ENCODE measurements around the gene PARD3.

Gene PARD3

DNA sequence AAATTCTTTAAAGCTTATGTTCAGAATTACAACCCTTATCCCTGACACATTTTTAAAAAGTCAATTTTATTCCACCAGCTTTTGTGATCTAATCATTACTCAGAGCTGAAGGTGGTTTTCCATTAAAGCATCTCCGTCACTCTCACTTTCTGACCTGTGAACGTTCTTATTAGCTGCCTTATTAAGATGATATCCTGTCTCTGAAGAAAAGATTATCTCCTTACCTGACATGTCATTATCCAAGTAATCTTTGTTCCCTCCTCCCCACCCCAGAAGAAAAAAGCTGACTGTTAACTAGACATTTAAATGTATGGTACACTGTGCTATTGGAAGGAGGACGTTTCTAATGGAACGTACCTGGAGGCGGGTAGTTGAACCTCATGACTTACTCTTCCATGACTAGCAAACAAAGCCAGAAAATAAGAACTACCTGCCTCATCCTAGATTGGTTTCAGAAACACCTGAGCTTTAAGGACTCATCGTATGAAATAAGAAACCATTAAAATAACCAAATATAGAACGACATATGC, 708.7 kb downstream of the PARD3 start:
- no peak for DNase-seq

DNA sequence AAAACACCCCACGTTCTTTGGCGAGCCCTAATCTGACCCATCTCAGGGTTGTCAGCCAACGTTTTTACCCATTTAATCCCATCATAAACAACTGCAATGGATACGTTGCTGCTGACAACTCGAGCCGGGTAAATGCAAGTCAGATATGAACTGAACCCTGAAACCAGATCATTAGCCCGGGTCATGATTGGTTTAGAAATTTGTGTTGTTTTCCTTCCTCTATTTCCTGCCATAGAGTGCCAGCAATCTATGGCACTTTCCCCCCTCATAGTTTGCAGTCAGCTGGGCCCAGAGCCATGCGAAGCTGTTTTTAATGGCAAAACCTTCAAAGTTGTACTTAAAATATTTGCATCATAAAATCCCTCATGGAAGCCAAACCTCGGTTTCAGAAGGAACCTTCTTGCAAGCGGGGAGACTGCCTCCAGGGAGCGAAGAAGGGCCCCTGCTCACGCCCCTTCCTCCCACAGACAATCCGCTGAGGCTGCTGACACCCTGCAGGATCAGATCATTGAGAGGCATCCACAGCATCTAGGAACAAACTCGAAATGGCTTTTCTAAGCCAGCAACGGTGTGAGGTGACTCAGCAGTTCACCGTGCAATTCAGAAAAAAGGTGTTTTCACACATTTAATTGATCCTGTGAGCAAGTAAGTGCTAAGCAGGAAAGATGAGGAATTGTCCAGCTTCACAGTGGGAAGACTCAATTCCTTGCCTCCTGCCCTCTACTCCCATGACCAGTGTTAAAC, 710.1 kb downstream of the PARD3 start:
- DNase-seq, result no peak

DNA sequence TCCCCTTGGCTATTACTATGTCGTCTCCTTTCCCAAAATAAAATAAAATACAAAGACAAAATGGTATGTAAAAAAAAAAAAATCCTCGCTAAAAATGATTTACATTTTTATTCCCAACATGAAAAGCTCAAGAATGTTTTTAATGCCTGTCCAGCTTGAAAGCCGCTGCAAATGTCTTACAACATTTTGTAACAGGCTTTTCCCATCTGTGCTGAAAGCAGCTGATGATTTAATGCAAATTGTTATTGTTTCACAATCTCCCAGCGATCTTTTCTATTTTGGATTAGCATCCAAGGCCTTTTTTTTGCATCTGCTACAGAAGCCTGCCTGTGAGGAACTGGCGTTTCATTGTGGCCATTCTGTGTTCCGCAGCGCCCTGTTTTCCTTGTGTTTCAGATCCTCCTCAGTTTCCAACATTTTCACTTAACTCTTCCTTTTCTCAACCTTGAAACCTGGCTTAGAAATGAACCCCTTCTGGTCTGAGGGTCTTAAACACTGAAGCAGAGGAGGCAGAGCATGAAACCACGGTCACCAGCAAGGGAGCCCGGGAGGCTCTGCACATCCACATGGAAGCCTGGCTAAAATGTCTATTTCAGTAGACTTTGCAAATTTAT, 712.1 kb downstream of the PARD3 start:
- no peak for DNase-seq

DNA sequence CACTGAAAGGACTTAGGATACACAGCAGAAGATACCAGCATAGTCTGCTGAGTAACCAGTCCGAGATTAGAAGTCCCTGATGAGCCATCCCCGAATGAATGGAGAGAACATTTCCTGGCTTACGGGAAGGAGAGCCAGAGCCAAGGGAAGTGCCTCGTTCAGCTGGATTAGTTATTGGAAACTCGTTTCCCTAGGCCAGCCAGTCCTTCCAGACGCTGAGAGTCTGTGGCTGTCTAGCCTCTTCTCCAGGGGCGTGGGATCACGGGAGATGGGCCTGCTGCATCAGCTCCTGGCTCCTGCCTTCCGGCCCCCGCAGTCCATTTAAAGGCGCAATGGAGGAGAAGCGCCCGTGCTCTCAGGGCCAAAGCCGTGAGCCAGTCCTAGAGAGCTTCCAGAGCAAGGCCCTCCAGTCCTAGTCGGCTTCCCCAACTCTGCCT, 712.8 kb downstream of the PARD3 start:
- no peak for DNase-seq

DNA sequence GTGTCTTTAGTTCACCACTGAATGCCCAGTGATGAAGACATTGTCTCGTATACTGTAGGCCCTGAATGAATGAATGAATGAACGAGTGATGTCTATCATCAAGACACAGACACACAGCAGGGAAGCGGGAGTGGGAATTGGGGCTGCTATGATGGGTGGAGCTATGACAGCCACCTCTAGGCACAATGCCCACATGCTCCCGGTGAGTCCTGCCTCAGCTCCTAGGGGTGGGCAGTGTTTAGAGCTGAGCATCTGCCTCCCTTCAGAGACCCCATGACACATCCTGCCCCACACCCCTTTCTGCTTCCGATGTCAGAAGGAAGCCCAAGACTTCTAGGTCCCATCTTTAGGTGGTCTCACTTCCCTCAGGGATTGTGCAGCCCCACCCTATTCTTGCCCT, 714.1 kb downstream of the PARD3 start:
- DNase-seq, result no peak

DNA sequence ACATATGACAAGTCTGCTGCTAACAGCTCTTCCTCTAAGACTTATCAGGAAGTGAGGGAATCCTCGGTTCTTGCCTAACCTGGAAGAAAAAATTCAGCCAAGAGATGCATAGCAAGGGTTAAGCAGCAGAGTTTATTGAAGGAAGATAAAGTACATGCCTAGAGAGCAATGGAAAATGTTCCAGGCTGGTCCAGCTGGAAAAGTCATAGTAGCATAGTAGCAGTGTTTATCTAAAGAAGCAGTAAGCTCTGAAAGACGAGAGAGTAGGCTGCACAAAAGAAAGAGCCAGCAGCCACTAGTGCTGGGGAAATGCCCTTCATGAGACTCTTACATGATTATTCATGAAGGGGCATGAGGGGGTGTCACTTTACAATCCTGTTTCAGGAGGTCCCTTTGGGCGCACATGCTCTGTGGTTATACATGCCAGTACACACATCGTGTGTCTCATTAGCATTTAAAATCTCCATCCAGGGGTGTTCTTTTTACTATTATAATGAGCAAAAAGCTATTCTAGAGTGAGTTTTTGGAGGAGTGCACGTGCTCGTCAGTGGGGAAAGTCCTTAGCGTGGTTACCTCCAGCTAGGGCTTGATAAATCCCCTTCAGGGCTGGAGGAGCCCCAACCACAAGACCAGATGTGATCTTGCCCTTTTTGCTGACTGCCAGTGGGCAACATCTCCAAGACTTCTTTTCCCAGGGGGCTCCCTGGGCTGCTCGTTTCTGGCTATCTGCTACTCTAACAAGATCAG, 716.1 kb downstream of the PARD3 start:
- DNase-seq, result no peak

DNA sequence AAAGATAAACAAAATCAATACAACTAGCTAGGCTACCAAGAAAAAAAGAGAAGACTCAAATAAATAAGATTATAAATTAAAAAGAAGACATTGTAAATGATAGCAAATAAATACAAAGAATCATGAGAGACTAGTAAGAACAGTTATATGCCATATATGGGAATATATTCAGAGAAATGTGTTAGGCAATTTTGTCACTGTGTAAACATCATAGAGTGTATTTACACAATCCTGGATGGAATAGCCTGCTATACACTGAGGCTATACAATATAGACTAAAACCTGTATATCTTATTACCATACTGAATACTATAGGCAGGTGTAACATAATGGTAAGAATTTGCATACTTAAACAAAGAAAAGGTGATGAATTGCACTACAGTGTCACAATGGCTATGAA, 717.4 kb downstream of the PARD3 start:
- DNase-seq, result no peak

DNA sequence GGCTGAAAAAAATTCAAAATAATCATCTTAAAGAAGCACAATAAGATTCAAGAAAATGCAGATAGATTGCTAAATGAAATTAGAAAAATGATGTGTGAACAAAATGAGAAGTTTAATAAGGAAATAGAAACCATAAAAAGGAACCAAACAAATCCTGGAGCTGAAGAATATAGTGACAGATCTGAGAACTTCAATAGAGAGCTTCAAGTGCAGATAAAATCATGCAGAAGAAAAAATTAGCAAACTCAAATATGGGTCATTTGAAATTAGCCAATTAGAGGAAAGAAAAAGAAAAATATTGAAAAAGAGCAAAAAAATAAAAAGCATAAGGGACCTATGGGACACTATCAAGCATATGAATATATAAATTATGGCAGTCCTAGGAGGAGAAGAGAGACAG, 720.1 kb downstream of the PARD3 start:
- no peak for DNase-seq

DNA sequence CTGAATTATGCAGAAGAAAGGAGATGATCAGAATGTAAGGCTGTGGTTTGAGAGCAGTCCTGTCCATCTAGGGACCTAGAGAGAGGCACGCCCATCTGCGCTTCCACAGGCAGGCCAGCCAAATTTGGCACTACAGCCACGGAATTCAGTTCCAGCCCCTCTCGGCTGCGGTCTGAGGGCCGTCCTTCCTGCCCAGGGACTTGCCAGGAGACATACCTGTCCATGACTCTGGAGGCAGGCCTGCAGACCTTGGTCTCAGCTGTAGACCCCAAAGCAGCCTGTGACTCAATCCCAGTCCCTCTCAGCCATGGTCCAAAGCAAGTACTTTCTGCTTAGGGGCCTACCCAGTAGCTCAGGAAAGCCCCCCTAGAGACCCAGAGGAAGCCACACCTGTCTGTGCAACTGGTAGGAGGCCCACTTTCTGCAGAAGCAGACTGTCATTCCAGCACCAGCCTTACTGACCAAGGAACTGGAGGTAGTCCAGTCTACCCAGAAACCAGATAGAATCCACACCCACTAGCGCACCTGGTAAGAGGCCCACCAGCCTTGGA, 720.9 kb downstream of the PARD3 start:
- DNase-seq, result no peak

DNA sequence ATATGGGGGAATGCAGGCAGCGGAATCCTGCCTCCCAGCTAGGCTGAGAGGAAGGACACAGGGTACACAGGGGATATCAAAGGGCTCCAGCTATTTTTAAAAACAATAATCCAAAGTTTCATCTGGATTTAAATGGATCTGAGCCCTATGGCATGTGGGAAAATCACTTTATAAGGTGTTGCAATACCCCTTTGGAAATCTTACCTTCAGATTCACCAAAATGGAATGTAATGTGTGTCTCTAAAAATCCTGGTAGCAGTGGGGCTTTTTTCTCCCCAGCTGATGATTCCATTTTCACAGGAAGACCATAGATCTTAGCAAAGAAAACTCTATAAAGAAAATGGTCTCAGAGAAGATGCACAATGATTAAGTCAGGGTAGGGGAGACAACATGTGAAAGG, 722.2 kb downstream of the PARD3 start:
- no peak for DNase-seq

DNA sequence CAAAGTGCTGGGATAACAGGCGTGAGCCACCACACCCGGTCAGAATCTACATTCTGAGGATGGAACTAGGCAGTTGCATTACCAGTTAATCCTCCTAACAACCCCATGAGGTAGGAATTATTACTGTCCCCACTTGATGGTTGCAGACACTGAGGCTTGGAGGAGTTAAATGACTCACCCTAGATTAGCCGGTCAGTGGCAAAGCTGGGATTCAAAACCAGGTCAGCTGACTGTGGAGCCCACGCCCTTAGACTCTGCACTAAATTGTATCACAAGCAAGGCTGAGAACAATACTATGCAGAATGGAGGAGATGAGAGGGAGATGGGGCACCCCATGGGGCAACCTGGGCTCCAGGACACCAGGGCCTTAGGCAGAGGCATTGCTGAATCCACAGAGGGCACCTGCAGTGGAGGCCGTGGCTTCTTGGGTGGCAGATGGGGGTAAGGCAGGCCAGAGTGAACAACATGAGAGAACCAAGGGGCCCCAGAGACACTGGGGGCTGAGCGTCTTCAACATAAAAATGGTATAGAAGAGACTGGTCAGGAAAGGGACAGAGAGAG, 723.4 kb downstream of the PARD3 start:
- DNase-seq, result no peak

DNA sequence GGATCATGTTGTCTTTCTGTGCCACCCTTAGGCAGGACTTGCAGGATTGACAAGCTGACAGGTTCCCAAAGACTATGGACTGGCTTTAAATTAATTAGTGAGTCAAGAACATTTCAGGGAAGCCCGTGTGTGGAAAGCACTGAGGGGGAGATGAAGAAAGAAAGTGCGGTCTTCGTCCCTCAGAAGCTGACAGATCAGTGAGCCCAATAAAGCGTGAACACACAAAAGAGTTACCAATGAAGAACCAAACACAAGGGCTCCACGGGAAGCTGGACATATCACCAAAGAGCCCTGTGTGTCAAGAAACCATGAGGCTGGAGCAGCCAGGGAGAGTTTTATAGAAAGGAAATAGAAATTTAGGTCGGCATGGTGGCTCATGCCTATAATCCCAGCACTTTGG, 725.8 kb downstream of the PARD3 start:
- DNase-seq, result no peak

DNA sequence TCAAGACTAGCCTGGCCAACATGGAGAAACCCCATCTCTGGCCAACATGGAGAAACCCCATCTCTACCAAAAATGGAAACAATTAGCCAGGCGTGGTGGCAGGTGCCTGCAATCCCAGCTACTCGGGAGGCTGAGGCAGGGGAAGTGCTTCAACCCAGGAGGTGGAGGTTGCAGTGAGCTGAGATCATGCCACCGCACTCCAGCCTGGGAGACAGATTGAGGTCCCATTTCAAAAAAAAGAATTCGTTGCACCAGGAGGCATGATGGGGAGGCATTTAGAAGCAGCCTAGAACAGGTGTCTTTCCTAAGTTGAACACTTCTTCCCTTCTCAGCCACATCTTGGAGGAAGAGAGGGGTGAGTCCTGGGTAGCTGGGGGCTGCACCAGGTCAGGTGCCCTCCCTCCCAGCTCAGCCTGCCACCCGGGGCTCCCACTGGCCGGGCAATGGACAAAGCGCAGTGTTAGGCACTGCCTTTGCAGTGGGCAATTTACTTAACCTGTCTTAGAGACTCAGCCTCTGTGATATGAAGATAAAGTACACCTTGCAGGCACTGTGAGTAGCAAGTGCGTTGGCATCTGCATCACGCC, 726.8 kb downstream of the PARD3 start:
- DNase-seq, result no peak

DNA sequence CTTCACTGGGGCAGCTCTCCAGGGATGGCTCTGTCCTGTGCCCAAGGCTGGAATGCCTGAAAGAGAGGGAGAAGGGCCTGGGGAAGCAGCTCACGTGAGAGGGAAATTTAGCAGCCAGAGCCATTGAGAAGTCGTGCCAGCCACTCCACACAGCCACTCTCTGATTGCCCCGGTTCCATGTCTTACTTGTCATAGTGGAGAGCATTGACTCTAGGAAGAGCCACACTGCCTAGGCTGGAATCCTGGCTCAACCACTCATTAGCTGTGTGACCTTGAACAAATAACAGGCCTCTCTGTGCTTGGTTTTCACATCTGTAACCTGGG, 728.0 kb downstream of the PARD3 start:
- no peak for DNase-seq

DNA sequence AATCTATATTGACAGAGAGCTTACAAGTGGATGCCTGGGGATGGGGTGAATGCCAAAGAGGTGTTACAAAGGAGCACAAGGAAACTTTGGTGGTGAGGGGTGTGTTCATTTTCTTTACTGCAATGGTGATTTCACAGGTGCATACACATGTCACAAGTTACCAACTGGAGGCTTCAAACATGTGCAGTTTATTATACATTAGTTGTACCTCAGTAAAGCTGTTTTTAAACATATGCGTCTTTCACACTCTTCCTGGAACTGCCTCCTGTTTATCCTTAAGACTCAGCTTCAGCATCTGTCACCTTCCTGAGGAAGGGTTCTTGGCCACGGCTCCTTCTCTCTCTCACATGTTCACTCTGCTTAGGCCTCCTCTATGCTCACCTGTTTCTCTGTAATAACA, 731.5 kb downstream of the PARD3 start:
- no peak for DNase-seq

DNA sequence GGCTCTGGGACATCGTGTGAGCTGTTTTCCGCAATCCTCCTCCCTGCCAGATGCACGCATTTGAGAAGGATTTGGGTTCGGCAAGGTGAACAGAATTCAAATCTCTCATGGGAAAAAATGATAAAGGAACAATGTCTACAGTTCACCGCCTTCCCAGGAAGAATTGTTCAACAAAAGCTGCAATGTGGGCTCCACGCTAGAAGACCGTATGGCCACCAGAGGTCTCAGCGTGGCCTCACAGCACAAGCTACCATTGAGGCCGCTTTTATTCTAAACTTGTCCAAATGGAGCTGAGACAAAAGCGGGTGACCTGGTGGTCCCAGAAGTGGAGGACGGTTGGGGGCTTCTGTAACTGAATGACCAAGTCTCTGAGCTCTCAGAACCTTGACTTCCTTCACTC, 733.1 kb downstream of the PARD3 start:
- DNase-seq, result no peak

DNA sequence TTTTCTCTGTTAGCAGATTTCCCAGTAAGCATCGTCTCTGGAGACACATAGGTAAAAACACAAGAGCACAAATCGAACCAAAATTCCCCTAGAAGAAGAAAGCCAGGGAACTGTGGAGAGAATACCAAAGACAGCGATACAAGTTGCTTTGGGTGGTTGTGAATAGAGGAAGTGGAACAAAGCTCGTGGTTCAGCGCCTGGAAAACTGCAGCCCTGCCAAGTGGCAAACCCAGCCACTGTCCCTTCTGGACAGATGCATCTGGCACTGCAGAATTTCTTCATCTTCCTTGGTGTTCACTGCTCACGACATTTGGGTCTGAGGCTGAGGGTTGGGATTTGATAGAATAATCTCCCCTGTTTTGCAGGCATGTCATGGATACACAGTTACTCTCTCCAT, 733.8 kb downstream of the PARD3 start:
- no peak for DNase-seq

DNA sequence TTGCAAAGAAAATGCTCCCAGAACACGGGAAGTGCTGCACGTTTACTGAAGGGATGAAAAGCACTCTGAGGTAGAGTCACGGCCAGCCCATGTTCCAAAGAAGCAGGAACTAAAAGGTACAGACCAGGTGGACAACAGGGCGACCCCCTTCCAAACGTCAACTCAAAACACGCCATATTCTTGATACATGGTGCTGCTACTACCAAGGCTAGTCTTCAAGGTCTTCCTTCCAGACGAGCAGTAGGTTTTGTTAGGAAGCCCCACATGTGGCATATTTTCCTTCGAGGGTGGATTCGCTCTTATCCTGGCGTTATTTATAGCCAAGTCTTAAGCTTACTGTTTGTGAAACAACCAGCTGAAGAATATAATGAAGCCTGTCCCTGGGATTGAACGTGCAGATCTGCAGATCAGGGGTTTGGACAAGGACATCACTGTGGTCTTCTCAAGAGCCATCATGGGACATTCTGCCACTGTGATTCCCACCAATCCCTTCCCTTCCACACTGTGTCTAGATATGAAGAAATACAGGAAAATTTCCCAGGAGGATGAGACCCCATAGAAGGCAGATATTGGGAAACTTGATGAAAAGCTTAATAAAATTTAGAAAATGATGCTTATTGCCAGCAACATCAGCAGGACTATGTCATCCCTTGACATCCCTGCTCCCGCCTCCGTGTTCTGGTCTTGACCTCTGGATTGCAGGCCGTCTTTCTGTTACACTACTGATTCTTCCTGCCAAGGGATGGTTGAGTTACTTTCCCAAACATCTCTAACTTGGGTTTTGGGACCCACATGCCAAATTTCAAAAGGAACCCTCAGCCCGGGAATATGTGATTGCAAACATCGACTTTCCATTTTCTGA, 734.4 kb downstream of the PARD3 start:
- no peak for DNase-seq

DNA sequence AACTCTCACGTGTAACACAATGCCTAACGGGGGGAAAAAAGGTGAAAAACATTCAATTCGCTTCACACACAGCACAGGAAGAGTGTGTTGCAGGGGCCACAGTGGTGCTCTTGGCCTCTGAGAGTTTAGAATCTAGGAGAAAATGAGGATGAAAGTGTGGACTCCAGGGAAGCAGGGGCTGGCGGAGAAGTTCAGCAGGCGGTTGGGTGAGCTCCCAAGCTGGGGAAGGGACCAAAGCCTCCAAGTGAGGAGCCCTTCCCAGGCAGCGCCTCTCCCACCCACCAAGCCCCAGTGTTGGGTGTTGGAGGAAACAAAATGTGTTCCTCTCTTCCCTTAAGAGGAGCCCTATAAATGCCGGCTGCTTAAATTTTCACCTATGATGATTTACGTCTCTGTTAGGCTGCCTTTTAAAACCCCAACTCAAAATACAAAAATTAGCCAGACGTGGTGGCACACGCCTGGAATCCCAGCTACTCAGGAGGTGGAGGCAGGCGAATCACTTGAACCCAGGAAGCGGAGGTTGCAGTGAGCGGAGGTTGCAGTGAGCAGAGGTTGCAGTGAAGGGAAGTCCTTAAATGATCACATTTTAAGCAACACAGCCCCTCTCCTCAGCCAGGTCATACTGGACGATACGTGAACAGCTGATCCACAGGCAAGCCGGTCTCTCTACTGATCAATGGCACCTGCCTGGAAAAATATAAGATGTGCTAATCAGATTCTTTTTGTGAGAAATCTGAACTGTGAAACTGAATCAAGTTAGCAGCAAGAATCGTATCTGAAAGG, 735.2 kb downstream of the PARD3 start:
- no peak for DNase-seq

DNA sequence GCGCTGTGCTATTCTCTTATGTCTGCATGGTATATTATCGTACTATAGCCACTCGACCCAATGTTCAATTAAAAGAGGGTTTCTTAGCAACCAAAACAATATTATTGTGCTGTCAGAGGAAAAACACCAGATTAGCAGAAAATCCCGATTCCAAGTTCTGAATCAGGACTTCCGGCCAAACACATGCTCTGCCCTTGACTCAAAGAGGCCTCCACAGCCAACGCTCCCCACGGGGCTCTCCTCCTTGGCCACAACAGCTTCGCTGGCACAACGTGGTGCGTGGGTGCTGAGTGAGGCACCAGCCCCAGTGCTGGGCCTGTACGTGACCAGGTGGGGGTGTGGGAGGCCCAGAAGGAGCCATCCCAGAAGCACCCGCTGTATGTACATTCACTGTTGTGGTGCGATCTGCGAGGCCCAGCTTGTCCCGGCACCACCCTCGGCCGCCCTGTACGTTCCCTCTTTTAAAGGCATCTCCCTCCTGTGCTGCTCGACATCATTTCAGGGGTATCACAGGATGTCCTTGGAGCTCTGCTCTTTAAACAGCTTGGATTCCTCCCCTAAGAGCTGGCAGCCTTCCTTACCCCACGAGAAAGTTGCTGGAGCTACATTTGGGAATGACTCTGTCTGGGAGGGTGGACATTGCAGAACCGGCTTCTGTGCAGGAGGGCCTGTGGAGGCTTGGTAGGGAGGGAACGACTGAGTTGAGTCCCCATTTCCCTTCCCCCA, 736.2 kb downstream of the PARD3 start:
- DNase-seq, result no peak

Data from NCI-H2029 treated with DMSO at 0.1 percent for 48 hours (cell line).